Measurements from ENCODE around the gene MTHFD1L.

Gene MTHFD1L

DNA sequence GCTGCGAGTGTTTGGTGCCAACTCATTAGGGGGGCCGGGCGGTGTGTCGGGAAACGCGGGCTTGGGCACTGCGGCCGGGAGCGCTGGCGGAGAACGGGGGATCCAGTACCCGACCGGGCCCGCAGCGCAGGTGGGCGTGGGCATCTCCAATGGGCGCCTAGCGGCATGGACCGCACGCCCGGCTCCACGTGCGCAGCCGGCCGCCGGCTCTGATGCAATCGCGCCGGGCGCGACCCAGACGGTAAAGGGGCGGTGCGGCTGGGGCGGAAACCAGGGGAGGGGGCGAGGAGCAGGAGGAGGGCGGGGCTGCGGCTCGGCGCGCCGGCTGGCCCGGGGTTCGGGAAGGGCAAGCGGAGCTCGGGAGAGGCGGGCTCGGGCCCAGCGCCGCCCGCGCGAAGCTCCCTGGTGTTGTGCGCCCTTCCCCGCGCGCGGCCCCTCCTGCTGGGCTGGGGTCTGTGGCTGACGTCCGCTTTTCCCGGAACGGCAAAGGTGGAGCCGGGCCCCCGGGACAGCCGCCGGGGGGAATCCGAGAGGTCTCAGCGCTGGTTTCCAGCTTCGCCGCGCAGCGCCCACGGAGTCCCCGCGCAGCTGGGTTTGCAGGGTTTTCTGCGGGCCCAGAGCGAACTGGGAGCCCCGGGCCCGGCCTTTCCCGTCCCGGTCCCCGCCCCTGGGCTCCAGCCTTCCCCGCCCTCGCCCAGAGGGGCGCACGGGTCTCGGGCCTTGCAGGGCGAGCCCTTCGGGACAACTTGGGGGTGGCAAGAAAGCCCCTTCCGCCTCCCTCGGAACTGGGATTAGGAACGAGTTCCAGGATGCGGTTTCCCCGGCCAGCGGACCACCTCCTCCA lies 867 bp downstream of the MTHFD1L start:
- DNase-seq, result peak; percentile 95

- DNase-seq, result no peak
Measured at GRCh38 chr6:150866991-150867501, 1.5 kb downstream of the MTHFD1L start.

GRCh38 chr6:150868759-150869158 lies 3.3 kb downstream of the MTHFD1L start:
- DNase-seq, result no peak

DNA sequence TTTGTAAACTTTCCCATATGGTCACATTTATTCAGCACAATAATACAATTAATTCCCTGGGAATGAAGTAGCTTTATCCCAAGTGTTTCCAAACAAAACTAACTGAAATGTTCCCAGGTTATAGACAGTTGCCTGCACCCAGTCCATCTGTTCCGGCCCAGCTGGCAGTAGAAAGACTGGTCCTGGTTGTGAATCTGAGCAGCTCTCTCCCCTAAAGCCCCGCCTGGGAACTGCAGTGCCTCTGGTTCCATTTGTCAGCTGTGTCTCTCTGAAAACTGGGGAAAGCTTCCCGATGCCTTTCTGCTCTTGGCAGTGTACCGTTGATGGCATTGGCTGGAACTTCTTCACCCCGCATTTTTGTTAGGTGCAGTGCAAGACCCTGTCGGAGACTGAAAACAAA lies 8.7 kb downstream of the MTHFD1L start:
- DNase-seq, result no peak

DNA sequence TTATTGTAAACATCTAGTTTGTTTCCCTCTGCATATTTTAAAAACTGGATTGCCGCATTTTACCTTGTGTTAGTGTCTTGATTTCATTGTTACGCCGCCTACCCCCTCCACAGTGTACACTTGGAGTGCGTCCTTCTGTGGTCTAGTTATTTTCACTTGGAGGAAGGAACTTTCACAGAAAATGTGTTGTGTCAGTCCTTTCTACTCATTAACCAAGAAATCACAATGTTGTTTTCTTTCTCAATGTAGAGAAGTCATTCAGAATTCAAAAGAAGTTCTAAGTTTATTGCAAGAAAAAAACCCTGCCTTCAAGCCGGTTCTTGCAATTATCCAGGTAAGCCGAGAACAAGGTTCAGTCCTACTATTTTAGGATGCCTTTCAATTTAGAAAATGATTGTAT lies 10.3 kb downstream of the MTHFD1L start:
- no peak for DNase-seq

DNA sequence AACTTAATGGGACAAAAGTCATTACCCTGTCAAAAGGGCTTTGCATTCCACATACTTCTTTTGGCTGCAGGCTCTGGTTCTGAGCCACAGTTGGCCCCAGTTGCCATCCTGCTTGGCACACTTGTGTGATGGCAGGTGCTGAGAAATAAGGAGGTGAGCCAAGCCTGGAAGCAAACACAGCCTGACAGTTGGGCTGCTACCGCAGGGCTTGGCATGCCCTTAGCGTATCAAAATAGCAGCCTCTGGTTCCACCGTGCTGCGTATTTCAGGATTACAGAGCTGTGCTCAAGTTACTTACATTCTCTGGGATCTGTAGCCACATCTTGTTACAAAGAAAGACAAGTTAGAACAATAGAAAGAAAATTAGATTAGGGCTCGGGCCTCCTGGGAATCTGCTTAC lies 11.1 kb downstream of the MTHFD1L start:
- no peak for DNase-seq

DNA sequence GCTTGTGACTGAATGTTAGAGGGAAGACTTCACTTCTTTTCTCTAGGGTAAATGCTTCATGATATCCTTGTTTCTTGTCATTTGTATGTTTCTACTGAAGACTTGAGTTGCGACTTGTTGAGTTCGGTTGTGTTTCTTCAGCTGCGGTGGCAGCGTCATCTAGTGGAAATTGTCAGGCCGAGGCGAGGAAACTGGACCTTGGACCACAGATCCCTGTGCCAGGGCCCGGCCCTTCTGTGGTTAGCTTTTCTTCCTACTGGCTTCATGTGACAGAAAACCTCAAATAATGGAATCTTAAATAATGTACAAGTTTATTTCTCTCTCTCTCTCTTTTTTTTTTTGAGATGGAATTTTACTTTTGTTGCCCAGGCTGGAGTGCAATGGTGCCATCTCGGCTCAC lies 12.4 kb downstream of the MTHFD1L start:
- no peak for DNase-seq

DNA sequence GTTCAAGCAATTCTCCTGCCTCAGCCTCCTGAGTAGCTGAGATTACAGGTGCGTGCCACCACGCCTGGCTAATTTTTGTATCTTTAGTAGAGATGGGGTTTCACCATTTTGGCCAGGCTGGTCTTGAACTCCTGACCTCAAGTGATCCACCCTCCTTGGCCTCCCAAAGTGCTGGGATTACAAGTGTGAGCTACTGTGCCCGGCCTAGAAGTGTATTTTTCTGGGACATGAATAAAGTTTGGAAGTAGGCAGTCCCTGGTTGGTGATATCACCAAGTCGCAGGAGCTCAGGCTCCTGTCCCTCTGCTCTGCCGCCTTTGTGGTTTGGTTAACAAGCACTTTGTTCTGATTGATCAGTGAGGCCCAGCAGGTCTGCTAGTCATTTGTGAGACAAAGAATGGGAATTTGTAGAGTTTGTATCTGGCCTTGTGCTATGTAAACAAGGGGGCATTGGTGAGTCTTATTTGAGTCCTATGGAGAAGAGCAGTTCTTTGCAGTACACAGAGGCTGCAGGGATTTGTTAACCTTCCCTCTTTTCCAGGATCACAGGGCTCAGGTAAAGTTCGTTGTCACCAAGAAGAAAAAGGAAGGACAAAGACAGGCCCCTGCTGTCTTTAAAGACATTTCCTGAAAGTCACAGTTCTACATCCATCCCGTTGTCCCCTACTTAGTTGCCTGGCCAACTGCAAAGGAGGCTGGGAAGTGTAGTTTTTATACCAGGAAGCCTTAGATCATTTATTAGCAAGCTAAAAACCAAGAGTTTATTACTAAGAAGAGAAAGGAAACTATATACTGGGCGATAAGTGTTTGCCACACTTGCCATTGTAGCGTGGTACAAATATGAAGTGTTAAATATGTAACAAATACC lies 13.1 kb downstream of the MTHFD1L start:
- peak; percentile 20 for DNase-seq

- DNase-seq, result peak; percentile 28
Measured at GRCh38 chr6:150880336-150880735, 14.8 kb downstream of the MTHFD1L start.

DNA sequence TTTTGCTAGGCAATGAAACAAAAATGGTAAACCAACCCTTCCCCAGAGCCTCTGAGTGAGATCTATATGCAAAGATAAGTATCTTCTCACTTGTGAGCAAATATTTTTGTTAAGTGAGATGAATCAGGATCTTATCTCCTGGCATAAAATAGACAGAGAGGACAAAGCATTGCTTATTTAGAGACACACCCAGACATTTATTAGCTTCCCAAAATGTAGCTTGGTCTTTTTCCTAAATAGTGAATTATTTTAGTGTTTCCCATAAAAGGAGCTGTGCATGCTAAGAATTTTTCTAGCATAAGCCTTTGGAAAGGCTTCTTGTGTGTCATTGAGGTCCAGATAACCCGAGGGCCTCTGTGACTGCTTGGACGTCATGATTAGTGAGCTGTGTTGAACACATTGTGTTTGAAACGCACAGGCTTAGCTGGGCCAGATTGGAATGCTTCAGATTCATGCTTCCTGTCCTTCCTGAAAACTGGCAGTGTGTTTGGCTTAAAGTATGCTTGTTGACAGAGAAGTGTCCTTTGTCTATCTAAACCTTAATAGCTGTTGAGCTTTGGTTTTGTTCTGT lies 16.5 kb downstream of the MTHFD1L start:
- peak; percentile 81 for DNase-seq

DNA sequence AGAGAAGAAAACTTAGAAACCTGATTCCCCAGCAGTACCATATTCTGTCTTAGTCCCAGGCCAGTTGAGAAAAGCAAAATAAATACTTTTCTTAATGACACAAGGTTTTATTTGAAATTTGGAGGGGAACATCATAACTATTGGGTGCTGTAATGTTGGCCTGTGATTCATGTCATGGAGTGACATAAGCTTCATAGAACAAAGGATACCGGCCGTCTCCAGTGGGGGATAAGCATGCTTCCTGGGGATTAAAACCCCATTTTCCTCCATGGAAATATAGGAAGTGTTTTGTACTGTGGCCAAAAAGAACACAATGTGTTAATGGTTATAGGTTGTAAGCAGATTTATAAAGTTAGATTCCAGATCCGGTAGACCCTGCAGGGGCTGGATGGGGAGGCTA lies 18.0 kb downstream of the MTHFD1L start:
- DNase-seq, result no peak

DNA sequence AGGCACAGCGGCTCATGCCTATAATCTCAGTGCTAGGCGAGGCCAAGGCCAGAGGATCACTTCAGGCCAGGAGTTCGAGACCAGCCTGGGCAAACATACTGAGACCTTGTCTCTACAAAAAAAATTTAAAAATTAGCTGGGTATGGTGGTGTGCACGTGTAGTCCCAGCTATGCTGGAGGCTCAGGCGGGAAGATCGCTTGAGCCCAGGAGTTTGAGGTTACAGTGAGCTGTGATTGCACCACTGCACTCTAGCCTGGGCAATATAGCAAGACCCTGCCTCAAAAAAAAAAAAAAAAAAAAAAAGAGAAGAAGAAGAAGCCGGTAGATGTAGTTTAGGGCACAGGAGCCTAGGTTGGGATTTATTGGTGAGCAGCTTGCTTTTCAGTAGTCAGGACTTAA lies 20.7 kb downstream of the MTHFD1L start:
- DNase-seq, result no peak

DNA sequence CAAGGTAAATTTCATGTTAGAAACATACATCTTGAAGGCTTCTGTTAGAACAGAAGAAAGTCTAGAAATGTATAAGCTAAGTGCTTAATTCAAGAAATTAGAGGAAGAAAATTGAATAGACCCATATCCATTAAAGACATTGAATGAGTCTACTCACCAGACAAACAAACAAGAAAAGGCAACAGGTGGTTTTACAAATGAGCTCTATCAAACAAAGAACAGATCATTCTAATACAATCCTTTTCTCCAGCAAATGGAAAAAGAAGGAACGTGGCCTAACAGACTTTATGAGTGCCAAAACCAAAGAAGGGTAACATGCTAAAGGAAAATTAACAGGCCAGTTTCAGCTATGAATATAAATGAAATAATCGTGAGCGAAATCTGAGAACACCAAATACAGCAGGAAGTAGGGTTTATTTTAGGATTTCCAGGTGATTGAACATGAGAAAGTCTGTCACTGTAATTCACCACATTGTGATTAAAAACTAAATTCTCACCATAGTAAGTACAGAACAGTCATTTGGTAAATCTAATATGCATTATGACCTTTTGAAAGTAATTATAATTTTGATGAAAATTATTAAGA lies 22.6 kb downstream of the MTHFD1L start:
- DNase-seq, result peak; percentile 24

DNA sequence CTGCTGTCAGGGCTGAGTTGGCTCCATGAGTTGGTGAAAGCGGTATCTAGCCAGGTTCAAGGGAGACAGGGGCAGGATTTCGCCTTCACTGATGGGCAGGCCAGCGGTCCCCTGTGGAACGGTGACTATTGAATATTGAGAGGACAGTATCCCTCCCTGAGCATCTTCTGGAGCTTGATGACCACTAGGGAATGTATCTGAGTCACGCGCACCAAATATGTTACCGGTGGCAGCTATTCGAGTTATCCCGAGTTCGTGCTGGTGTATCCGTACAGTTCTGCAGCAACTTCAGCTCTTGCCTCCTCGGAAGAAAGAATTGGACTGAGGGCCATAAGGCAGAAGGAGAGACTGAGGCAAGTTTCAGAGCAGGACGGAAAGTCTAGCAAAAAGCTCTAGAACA lies 24.8 kb downstream of the MTHFD1L start:
- DNase-seq, result no peak

- peak; percentile 83 for DNase-seq
Measured at GRCh38 chr6:150891888-150892485, 26.5 kb downstream of the MTHFD1L start.

DNA sequence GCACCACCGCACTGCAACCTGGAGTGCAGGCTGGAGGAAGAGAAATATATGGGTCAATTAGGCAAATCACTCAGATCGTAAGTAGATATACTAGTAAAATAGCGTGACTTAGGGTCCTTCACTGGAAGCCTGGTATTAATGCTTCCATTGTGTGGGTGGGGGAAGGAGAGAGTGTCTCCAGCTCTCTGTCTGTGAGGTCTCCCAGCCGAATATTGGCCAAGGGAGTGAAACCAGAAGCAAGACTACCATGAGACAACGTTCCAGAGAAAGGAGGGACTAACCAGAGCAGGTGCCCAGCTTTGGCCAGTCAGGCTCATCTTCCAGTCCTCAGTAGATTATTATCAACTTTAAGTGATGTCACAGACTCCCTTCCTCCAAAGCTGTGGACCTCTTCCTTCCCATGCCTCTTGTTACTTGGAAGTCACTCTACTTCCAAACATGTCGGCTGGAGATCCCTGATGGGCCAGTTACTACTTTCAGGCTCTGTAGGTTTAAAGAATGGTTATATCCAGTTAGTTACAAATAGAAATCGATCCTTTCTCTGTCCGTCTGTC lies 28.8 kb downstream of the MTHFD1L start:
- DNase-seq, result no peak

DNA sequence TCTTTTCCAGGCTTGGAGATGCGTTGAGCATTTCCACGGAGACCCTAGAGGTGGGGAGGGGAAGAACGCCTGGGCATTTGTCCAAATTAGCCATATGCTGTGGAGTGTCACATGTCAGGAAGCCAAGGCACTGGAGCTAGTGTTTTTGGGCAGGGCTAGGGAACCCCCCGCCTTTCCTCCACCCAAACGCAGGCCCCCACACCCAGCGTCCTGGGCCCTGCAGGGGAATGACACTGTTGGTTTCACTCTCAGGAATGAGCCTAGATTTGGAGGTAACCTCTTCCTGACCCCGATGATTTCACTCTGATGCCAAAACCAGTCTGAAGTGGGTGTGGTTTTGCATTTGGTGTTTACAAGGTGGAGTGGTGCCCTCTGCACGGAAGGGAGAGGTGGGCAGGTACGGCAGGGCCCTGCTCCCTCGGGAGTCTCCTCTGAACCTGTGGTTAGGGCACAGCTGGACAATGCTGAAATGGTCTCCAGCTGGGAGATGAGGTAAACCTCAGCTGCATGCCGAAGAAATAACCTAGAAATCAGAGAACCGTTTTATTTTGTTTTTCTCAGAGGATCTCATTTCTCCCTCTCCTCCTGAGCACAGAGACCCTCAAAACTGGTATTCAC lies 29.5 kb downstream of the MTHFD1L start:
- peak; percentile 80 for DNase-seq

DNA sequence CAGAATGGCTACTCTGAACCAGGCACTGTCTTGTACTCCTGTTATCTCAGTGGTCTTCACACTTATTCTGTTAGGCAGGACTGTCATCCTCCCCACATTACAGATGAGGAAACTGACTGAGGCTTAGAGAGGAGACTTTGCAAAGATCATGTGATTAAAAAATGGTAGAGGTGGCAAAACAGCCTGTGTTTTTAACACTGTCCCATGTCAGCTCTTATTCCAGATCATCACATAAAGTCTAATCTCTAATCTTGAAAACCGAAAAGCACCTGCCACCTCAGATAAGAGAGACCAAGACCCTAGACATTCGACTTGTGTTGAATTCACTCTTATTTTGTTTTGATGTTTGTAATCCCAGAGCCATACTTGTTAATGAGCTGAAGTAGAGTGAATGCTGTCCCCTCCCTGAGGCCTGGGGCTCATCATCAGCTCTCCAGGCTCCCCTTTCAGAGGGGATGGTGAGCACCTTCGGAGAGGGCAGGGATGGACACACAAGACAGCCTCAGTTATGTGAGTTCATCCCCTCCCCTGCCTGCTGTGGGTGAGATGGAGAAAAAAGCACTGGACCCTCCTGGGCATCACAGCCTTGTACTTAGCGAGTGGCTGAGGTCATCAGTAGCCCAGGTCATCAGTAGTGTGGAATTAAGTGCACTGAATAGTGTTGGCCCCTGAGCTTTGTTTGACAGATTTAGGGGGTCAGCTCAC lies 30.6 kb downstream of the MTHFD1L start:
- DNase-seq, result no peak

- DNase-seq, result no peak
Measured at GRCh38 chr6:150897400-150897943, 32.0 kb downstream of the MTHFD1L start.

- no peak for DNase-seq
Measured at GRCh38 chr6:150898399-150899170, 33.1 kb downstream of the MTHFD1L start.
